Right lobe of liver (tissue), 6 donors: ENCODE data around the gene TSPAN11. TPM values are rescaled to one million over a fixed set of nuclear protein-coding genes. Genes with fewer than 3 reads are reported as not detected.
A peak's percentile ranks its signal among the peaks of the same experiment; 100 is the strongest.

Experiments
- ATAC-seq, 4 donors: fragments of 200-7000 bp; cut with Tn5 transposase; one replicate each; pipeline ENCODE4 v1.9.1; 2020; ENCODE audit warnings: mild to moderate bottlenecking in 4 of 4, moderate library complexity in 4 of 4
- DNase-seq, 3 donors: peaks; one replicate each; pipeline ENCODE4 v3.0.0-alpha.2; 2020
- H3K27ac ChIP-seq, 3 donors: fragments of 200-600 bp; one replicate each; pipeline ENCODE4 v1.8.0; 2022
- H3K27me3 ChIP-seq, 2 donors: fragments of 200-600 bp; one replicate each; pipeline ENCODE4 v1.8.0; 2022
- H3K36me3 ChIP-seq, 4 donors: fragments of 200-600 bp; sonication (generic) in 1 of 4; one replicate each; pipeline versions ENCODE4 v1.5.1 to v1.8.0; 2017 to 2022; ENCODE audit warnings: control low read depth in 1 of 4
- H3K4me1 ChIP-seq, 4 donors: fragments of 200-600 bp; sonication (generic) in 1 of 4; one replicate each; pipeline versions ENCODE4 v1.5.1 to v1.8.0; 2017 to 2022; ENCODE audit warnings: control low read depth in 1 of 4
- H3K4me3 ChIP-seq, 3 donors: fragments of 200-600 bp; one replicate each; pipeline ENCODE4 v1.8.0; 2022
- H3K9me3 ChIP-seq, 4 donors: fragments of 200-600 bp; sonication (generic) in 1 of 4; one replicate each; pipeline versions ENCODE4 v1.5.1 to v1.8.0; 2017 to 2022; ENCODE audit warnings: control low read depth in 1 of 4
- POLR2A ChIP-seq: fragments of 450-650 bp; IDR thresholded peaks from one replicate; pipeline ENCODE4 v1.6.1; 2017; ENCODE audit warnings: antibody characterized with exemption, mild to moderate bottlenecking
- WGBS: methylation state at CpG from one replicate; pipeline ENCODE4 v1.1.6; 2018; ENCODE audit warnings: low coverage, low lambda C conversion rate; ENCODE audit not compliant: insufficient coverage; ENCODE audit errors: missing lambda C conversion rate; 5-methylcytosine and 5-hydroxymethylcytosine counted together
- intact Hi-C, 2 donors: fragments of 100-400 bp; cut with DNase I; formaldehyde crosslinking; loops; one replicate each; pipeline versions ENCODE4 v1.11.2 to v1.14.1; 2022
- total RNA-seq, 6 experiments: library from RNA; depleted of rRNA in 2 of 6; stranded (reverse); fragments of >200 nt in 2 of 6; fragmentation: NEBNext Ultra II Directional in 3 of 6; extraction: Animal tissue kit (Norgen Biotek cat#: 25700) in 3 of 6; gene quantifications; one replicate each; pipeline versions ENCODE4 v1.1.0 to v1.2.4, GENCODE V29; 2016 to 2023
- TF ChIP-seq, protein P1 (sequence below), 4 donors: fragments of 200-600 bp in 3 of 4; fragments of 450-650 bp in 1 of 4; IDR thresholded peaks; one replicate each; pipeline versions ENCODE4 v1.5.1 to v1.8.0; 2016 to 2022; ENCODE audit warnings: antibody characterized with exemption in 4 of 4, mild to moderate bottlenecking in 2 of 4
- donor health status: DM: no; HTN: yes; CAD: no.
- donor health status: DM: no; HTN: no; CAD: no.
- donor health status: DM: no; HTN: no; CAD: no.
- donor health status: DM: no; HTN: yes; CAD: no.
- donor health status: DM: no; HTN: yes; CAD: no.

The TSPAN11 gene
- total RNA-seq, 6 experiments from 2014 or later, result 0.31 to 1.00 (median 0.60) TPM

- intact Hi-C loops, result no loop called here
- no peaks in the 10 kb centered on the region for H3K9me3 ChIP-seq
- DNase-seq, result no peak
- no peak for ATAC-seq
- H3K27ac ChIP-seq, result no peak overlapping the region
- H3K36me3 ChIP-seq, result no peaks in the 10 kb centered on the region
- WGBS, result 89% methylated on average over 1 of the region's 1 CpG
- H3K27me3 ChIP-seq, result no peaks in the 10 kb centered on the region
- TF ChIP-seq, protein P1, sequence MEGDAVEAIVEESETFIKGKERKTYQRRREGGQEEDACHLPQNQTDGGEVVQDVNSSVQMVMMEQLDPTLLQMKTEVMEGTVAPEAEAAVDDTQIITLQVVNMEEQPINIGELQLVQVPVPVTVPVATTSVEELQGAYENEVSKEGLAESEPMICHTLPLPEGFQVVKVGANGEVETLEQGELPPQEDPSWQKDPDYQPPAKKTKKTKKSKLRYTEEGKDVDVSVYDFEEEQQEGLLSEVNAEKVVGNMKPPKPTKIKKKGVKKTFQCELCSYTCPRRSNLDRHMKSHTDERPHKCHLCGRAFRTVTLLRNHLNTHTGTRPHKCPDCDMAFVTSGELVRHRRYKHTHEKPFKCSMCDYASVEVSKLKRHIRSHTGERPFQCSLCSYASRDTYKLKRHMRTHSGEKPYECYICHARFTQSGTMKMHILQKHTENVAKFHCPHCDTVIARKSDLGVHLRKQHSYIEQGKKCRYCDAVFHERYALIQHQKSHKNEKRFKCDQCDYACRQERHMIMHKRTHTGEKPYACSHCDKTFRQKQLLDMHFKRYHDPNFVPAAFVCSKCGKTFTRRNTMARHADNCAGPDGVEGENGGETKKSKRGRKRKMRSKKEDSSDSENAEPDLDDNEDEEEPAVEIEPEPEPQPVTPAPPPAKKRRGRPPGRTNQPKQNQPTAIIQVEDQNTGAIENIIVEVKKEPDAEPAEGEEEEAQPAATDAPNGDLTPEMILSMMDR (IDR thresholded peaks at IDR 0.05), result no peak
- TF ChIP-seq POLR2A, result no peak
- H3K4me1 ChIP-seq, result no peaks in the 10 kb centered on the region
- H3K4me3 ChIP-seq, result no peak overlapping the region
These were observed 28.7 kb downstream of the TSPAN11 start for GRCh38 chr12:30955214-30955613.

DNA sequence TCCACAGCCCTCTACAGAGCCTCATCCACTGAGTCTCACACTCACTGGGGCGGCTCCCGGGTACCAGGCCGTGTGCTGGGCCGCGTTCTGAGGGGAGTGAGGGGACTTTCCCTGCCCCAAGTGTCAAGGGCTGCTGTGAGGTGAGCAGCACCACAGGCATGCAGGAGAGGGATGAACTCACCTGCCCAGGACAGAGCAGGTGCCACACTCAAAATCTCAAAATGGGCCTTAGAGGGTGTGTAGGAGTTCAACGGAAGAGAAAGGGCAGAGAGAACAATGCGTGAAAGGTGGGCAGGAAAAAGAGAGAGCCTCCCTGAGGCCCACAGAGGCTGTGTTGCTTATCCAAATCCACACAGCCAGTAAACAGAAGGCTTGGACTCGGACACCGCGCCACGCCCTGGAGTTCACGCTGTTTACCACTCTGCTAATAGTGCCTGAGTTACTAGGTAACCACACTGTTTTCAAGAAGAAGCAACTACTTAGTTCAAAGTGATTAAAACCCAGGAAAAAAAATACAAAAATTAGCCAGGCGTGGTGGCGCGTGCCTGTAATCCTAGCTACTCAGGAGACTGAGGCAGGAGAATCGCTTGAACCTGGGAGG, 32.7 kb downstream of the TSPAN11 start:
- ATAC-seq (no peak), DNase-seq (no peak)
- Histone ChIP-seq H3K9me3 (no peaks in the 10 kb centered on the region), H3K27ac (no peak overlapping the region), H3K27me3 (no peaks in the 10 kb centered on the region), H3K4me3 (no peak overlapping the region), H3K36me3 (no peaks in the 10 kb centered on the region), H3K4me1 (no peaks in the 10 kb centered on the region)
- no peak for TF ChIP-seq POLR2A
- TF ChIP-seq, protein P1 (IDR thresholded peaks at IDR 0.05), result no peak
- intact Hi-C loops, result no loop called here
- 81% methylated on average over 10 of the region's 16 CpGs for WGBS

GRCh38 chr12:30959778-30960177, 33.2 kb downstream of the TSPAN11 start:
- Histone ChIP-seq H3K36me3 (no peaks in the 10 kb centered on the region), H3K4me1 (no peaks in the 10 kb centered on the region), H3K4me3 (no peak overlapping the region), H3K9me3 (no peaks in the 10 kb centered on the region), H3K27ac (no peak overlapping the region), H3K27me3 (no peaks in the 10 kb centered on the region)
- TF ChIP-seq POLR2A, result no peak
- TF ChIP-seq, protein P1 (IDR thresholded peaks at IDR 0.05), result no peak
- intact Hi-C loops, result no loop called here
- ATAC-seq, result no peak
- peak in 1 of 3 donors; percentile 22 for DNase-seq
- 64% methylated on average over 9 of the region's 10 CpGs for WGBS

DNA sequence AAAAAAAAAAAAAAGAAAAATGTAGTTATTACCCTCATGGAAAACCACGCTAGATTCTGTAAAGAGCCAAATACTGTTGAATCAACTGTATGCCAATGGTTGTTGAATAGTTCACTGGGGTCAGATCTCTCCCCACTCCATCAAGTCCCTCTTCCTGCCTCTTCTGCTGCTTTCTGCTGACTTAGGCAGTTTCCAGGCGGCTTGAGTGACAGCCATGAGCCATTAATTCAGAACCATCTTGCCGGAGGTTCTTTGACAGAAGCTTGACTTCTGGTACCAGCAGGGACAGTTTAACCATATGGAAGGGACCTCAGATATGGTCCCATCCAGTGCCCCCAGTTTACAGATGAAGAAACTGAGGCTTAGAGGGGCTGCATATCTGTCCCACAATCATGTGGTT, 34.5 kb downstream of the TSPAN11 start:
- no peaks in the 10 kb centered on the region for H3K36me3 ChIP-seq
- no peaks in the 10 kb centered on the region for H3K4me1 ChIP-seq

More for the DNA sequence above, 34.5 kb downstream of the TSPAN11 start:
- DNase-seq, result peak in 1 of 3 donors; percentile 0
- Histone ChIP-seq H3K27me3 (no peaks in the 10 kb centered on the region), H3K27ac (no peak overlapping the region), H3K4me3 (no peak overlapping the region), H3K9me3 (no peaks in the 10 kb centered on the region)
- 65% methylated on average over 2 of the region's 3 CpGs for WGBS
- no peak for ATAC-seq
- intact Hi-C loops, result no loop called here
- TF ChIP-seq, protein P1 (IDR thresholded peaks at IDR 0.05), result no peak
- no peak for TF ChIP-seq POLR2A
